Lung (tissue), 12 donors: ENCODE measurements around the gene COPZ2. TPM values are rescaled to one million over a fixed set of nuclear protein-coding genes. Genes with fewer than 3 reads are reported as not detected.
"Not testable (repeated sequence)": the region's sequence is repeated elsewhere in the genome, so short reads cannot be mapped to it uniquely, and the experiment has no call there.

Experiments
- ATAC-seq: fragments of 200-7000 bp; cut with Tn5 transposase; one replicate; pipeline ENCODE4 v1.9.1; 2020; ENCODE audit warnings: moderate number of reproducible peaks; ENCODE audit not compliant: insufficient read depth, low FRiP score
- DNase-seq, 3 donors: peaks; one replicate each; pipeline ENCODE4 v3.0.0-alpha.2; 2013 to 2017
- H3K27ac ChIP-seq, 2 donors: one replicate each; pipeline ENCODE4 v1.5.1; 2013; ENCODE audit warnings: mild to moderate bottlenecking in 2 of 2, moderate library complexity in 2 of 2, control low read depth in 1 of 2, inconsistent platforms in 1 of 2, low read depth in 1 of 2, low read length in 1 of 2
- H3K27me3 ChIP-seq, 3 donors: one replicate each; pipeline ENCODE4 v1.5.1; 2013; ENCODE audit warnings: low read length in 2 of 3; ENCODE audit not compliant: control insufficient read depth in 3 of 3, insufficient read depth in 3 of 3
- H3K36me3 ChIP-seq, 4 donors: one replicate each; pipeline ENCODE4 v1.5.1; 2013; ENCODE audit warnings: low read length in 4 of 4, mild to moderate bottlenecking in 1 of 4, moderate library complexity in 1 of 4; ENCODE audit not compliant: control insufficient read depth in 4 of 4, insufficient read depth in 4 of 4
- H3K4me1 ChIP-seq, 5 donors: one replicate each; pipeline ENCODE4 v1.5.1; 2013; ENCODE audit warnings: low read length in 5 of 5, mild to moderate bottlenecking in 2 of 5, moderate library complexity in 1 of 5; ENCODE audit not compliant: control insufficient read depth in 5 of 5, insufficient read depth in 5 of 5
- H3K4me3 ChIP-seq: one replicate; pipeline ENCODE4 v1.5.1; 2013; ENCODE audit warnings: mild to moderate bottlenecking, control low read depth, moderate library complexity
- H3K9ac ChIP-seq, 2 donors: one replicate each; pipeline ENCODE4 v1.5.1; 2013; ENCODE audit warnings: low read length in 2 of 2, control low read depth in 1 of 2; ENCODE audit not compliant: insufficient read depth in 1 of 2
- H3K9me3 ChIP-seq, 4 donors: one replicate each; pipeline ENCODE4 v1.5.1; 2013; ENCODE audit warnings: low read length in 3 of 4, mild to moderate bottlenecking in 1 of 4, moderate library complexity in 1 of 4; ENCODE audit not compliant: control insufficient read depth in 4 of 4, insufficient read depth in 3 of 4
- WGBS, 2 donors: extraction: QIAGEN DNeasy Blood & Tissue Kit; methylation state at CpG; one replicate each; pipeline ENCODE4 v1.1.7; 2013; 5-methylcytosine and 5-hydroxymethylcytosine counted together
- polyA plus RNA-seq, 2 donors: library from polyadenylated mRNA; stranded (reverse); fragments of 200-250 nt; gene quantifications; one replicate each; pipeline ENCODE4 v1.2.1, GENCODE V29; 2013
- total RNA-seq, 2 donors: library from RNA; depleted of rRNA in 1 of 2; stranded (reverse); fragments of >200 nt in 1 of 2; gene quantifications; one replicate each; pipeline ENCODE4 v1.2.1, GENCODE V29; 2014 to 2021
- TF ChIP-seq, protein P1 (sequence below): IDR thresholded peaks from 2 replicates; pipeline ENCODE4 v1.5.1; 2012; ENCODE audit warnings: mild to moderate bottlenecking; ENCODE audit errors: control extremely low read depth, extremely low read depth
- donor health status: control.
- donor health status: control.
- donor health status: Bipolar disorder and iron deficiency.
- donor health status: healthy.
- donor health status: DM: yes; HTN: yes; CAD: no.

The COPZ2 gene
- total and polyA plus RNA-seq, 4 donors: 6.2 to 25.5 (median 11.6) TPM

DNA sequence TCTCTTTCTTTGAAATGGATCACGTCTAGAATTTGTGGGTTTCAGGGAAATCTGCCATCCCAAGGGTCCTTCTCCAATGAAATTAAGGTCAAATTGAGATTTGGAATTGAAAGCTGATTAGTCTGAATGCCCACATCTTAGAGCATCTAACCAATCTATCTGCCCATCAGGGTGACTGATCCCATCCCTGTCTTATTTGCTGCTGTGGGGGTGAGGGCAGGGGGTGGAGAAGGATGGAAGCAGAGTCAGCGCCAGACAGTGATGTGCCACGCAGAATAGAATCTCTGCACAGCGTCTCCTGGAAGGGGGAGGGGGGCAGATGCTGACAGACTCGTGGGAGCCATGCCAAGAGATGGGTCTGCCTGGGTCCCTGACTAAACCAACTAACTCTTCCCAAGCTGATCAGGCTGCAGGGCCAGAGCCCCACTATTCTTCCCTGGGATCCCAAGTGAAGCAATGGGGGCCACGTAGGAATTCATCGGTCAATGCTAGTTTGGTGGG lies 34.6 kb downstream of the COPZ2 start:
- no peaks in the 10 kb centered on the region for H3K27me3 ChIP-seq
- ATAC-seq (no peak), DNase-seq (no peak)
- peaks cover 0 to 16% (median 8%) of the 10 kb centered on the region in 5 donors for H3K4me1 ChIP-seq
- no peak overlapping the region for H3K9ac ChIP-seq
- 72 to 73% methylated on average over 7 of the region's 7 CpGs for WGBS, 2 donors
- H3K9me3 ChIP-seq: no peaks in the 10 kb centered on the region
- TF ChIP-seq, protein P1, sequence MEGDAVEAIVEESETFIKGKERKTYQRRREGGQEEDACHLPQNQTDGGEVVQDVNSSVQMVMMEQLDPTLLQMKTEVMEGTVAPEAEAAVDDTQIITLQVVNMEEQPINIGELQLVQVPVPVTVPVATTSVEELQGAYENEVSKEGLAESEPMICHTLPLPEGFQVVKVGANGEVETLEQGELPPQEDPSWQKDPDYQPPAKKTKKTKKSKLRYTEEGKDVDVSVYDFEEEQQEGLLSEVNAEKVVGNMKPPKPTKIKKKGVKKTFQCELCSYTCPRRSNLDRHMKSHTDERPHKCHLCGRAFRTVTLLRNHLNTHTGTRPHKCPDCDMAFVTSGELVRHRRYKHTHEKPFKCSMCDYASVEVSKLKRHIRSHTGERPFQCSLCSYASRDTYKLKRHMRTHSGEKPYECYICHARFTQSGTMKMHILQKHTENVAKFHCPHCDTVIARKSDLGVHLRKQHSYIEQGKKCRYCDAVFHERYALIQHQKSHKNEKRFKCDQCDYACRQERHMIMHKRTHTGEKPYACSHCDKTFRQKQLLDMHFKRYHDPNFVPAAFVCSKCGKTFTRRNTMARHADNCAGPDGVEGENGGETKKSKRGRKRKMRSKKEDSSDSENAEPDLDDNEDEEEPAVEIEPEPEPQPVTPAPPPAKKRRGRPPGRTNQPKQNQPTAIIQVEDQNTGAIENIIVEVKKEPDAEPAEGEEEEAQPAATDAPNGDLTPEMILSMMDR: no peak
- peak overlapping the region in 1 of 2 donors; percentile 8 for H3K27ac ChIP-seq
- H3K36me3 ChIP-seq: no peaks in the 10 kb centered on the region
- H3K4me3 ChIP-seq: no peak overlapping the region

GRCh38 chr17:48002266-48002915 lies 35.2 kb downstream of the COPZ2 start:
- ATAC-seq (peak; percentile 53), DNase-seq (peak in 2 of 3 donors; percentile 50 to 66)
- H3K9ac ChIP-seq: no peak overlapping the region
- WGBS, 2 donors: 26 to 33% methylated on average over 4 of the region's 4 CpGs
- H3K4me1 ChIP-seq: peaks cover 0 to 16% (median 8%) of the 10 kb centered on the region in 5 donors
- H3K36me3 ChIP-seq: no peaks in the 10 kb centered on the region
- H3K27me3 ChIP-seq: no peaks in the 10 kb centered on the region
- H3K4me3 ChIP-seq: no peak overlapping the region
- H3K27ac ChIP-seq: peak overlapping the region in 1 of 2 donors; percentile 50
- H3K9me3 ChIP-seq: no peaks in the 10 kb centered on the region
- TF ChIP-seq, protein P1: no peak

GRCh38 chr17:48001657-48002056 lies 35.9 kb downstream of the COPZ2 start:
- ATAC-seq, H3K9me3 ChIP-seq, H3K9ac ChIP-seq, DNase-seq, H3K36me3 ChIP-seq, H3K27me3 ChIP-seq, H3K4me3 ChIP-seq: not testable (repeated sequence)
- peaks cover 0 to 16% (median 8%) of the 10 kb centered on the region in 5 donors for H3K4me1 ChIP-seq
- peak overlapping the region in 1 of 2 donors; percentile 50 for H3K27ac ChIP-seq
- WGBS, 2 donors: 94 to 95% methylated on average over 5 of the region's 5 CpGs

GRCh38 chr17:48001197-48001596 lies 36.4 kb downstream of the COPZ2 start:
- peaks cover 0 to 16% (median 8%) of the 10 kb centered on the region in 5 donors for H3K4me1 ChIP-seq
- no peak overlapping the region for H3K9ac ChIP-seq
- no peak overlapping the region for H3K27ac ChIP-seq
- H3K4me3 ChIP-seq: no peak overlapping the region
- TF ChIP-seq, protein P1: no peak
- H3K36me3 ChIP-seq: no peaks in the 10 kb centered on the region
- no peaks in the 10 kb centered on the region for H3K27me3 ChIP-seq
- 77 to 86% methylated on average over 1 of the region's 1 CpG for WGBS, 2 donors
- no peaks in the 10 kb centered on the region for H3K9me3 ChIP-seq
- no peak for ATAC-seq
- DNase-seq: no peak
